Inflammatory macrophage (primary cell): ENCODE measurements around the gene CYGB.

Experiments used
- DNase-seq, 2 donors: peaks; one replicate each; pipeline ENCODE4 v3.0.0-alpha.2; 2020 to 2022

CYGB gene

GRCh38 chr17:76550712-76551615 lies 13.5 kb upstream of the CYGB start:
- peak; percentile 66 to 76 for DNase-seq

GRCh38 chr17:76549539-76549938 lies 12.0 kb upstream of the CYGB start:
- DNase-seq: no peak

DNA sequence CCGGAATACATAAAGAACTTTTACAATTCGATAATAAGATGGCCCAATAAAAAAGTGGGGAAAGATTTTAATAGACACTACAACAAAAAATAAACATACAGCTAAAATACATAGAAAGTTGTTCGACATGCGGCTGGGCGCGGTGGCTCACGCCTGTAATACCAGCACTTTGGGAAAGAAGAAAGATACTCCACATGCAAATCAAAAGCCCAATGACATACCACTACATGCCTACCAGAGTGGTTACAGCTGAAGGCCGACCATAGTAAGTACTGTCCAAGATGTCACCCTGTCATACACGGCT lies 11.7 kb upstream of the CYGB start:
- DNase-seq: no peak

DNA sequence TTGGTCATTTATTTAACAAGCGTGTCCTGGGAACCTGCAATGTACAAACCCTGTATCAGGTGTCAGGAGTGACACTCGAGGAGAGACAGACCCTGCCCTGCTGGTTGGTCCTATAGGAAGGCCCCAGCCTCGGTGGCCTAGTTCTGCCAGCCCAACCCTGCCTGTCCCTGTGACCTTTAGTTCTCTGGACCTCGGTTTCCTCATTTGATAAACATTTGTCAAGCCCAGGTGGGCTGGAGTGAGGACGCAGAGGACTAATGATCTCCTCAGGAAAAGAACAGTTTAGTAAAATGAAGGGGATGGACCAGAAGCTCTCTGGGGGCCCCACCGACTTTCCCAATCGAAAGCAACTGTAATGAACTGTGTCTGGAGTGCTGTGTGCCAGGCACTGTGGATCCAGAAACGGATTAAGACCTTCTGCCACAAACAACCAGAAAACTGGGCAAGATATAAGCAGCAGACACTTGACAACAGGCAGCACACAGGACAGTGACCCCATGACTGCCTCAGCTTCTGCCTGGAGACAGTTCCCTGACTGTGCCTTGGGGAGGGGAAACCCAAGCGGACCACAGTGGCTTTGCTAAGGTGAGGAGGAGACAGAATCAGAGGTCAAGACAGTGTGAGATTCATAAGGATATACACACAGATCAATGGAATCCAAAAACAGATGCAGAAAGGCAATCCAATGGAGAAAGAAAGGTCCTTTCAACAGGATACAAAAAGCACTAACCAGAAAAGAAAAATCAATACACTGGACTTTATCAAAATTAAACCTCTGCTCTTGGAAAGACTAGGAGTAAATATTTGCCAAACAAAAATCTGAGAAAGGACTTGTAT lies 11.1 kb upstream of the CYGB start:
- DNase-seq: no peak

DNA sequence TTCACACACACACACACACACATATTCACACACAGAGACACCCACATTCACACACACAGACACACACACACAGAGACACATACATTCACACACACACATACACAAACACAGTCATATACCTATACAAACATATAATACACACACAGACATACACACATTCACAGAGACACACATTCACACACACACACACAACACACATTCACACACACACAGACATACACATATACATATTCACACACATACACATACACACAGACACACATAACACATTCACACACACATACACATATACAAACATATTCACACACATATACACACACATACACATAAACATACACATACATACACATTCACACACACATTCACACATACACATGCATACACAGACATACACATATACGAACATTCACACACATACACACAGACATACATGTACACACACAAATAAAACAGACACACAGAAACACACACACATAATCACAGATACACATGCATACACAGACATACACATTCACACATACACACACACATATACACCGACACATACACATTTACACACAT lies 10.2 kb upstream of the CYGB start:
- no peak for DNase-seq

DNA sequence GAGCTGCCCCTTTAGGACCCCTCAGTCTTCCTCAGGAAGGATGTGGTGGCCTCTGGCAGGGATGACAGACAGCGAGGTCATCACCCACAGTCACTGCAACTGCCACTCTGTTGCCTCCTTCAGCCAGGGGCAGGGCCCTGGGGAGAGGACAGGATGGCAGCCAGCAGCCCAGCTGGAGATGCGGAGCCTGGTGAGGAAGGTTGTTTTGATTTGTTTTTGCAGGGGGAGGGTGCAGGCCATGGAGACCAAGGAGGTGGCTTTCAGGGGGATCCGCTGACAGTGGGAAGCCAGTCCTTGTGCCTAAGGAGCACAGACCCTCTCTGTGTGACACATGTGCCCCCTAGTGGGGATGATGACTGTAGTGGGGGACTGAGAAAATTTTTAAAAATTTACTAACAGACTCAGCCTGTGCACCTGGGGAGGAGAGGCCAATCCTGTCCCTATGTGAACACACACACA lies 9.7 kb upstream of the CYGB start:
- DNase-seq: peak; percentile 55 to 63

- no peak for DNase-seq
Measured at GRCh38 chr17:76546556-76547182, 9.2 kb upstream of the CYGB start.

DNA sequence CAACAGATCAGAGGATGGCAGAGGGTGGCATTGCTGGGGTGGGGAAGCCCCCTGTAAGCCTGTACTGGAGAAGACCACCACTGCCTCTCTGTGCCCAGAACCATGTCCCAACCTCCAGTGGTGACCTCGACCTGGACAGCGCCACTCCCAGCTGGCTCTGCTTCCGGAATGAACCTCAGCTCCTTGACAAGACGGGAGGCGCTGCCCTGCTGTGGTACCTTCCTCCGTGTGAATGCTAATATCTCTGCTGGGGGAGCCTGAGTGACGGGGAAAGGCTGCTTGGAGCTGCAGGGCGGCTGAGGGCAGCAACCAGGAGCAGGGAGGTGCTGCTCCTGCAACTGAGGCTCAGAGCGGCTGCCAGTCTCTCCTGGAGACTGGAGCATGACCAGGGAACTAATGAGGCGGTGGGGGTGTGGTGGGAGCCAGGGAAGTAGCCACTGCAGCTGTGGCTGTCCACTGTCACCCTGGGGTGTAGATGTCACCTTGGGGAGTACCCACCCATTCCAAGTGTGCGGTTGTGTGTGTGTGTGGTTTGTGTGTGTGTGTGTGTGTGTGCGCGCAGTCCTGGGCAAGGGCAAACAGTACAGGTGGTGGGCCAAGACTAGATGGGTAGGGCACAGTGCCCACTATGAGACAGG lies 8.5 kb upstream of the CYGB start:
- no peak for DNase-seq

DNA sequence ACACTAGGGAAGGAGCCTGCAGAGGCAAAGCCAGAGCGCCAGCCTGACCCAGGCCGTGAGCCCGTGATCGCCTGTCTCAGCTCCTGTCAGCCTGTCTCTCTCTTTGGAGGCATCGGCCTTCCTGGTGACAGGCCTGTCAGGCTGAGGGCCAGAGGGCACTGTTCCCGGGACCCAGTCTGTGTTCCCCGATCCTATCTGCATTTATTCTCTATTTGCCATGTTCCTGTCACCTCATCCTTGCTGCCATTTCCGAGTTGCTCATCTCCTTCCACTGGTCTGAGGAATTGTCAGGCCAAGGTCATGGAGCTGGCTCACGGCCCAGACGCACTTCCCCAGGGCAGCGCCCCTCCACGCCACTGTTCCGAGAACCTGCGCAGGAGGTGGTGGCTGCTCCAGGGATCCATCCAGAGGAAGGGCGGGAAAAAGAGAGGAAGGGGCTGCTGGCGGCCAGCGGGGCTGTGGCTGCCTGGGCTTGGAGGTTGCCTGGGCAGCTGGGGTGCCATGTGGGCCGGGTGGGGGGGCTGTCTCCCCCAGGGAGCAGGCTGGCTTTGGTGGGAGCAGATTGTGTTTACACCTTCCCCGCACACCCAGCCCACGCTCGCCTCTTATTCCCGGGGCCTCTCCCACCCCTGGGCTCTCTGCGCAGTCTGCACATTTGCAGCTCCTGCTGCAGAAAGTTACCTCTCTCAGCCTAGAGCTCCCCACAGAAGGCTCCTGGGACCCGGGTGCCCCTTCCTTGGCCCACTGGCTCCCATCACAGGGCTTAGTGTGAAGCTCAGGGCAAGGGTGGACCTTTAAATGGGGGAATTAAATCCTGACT lies 7.2 kb upstream of the CYGB start:
- DNase-seq: no peak

GRCh38 chr17:76543826-76544545 lies 6.5 kb upstream of the CYGB start:
- DNase-seq: no peak

GRCh38 chr17:76543482-76543825 lies 5.9 kb upstream of the CYGB start:
- DNase-seq: no peak

DNA sequence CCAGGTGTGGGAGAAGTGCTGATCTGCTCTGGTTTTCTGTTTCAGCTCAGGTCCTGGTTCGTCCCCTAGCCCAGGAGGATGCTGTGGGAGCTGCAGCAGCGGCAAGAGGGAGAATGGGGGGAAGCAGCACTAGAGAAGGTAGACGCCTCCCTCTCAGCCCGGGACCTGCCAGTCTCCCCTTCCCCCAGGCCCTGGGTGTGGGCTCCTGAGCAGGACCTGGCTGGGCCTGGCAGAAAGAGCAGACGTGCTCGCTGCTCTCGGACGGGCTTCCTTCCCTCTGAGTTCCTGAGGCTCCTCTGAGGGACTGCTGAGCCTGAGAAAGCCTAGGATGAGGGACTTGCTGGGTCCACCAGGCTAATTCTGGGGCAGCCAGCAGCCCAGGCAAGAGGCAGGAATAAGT lies 5.5 kb upstream of the CYGB start:
- DNase-seq: no peak

DNA sequence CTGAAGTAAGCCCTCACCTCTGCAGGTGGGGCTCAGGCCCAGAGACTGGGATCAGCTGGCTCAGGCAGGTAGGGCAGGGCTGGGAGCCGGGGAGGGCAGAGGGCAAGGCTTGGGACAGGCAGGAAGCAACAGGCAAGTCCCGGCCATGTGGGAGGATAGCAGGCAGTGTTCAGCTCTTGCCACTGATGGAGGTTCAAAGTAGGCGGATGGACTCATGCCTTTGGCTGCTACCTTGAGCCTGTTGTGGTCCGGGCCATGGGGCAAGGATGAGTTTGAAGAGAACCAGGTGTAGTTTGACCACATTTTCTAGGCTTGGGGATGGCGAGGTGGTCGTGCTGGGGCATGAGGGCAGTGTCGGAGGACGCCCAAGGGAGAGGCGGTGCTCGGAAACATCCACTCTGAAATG lies 5.1 kb upstream of the CYGB start:
- no peak for DNase-seq

- DNase-seq: no peak
Measured at GRCh38 chr17:76541739-76542454, 4.4 kb upstream of the CYGB start.

DNA sequence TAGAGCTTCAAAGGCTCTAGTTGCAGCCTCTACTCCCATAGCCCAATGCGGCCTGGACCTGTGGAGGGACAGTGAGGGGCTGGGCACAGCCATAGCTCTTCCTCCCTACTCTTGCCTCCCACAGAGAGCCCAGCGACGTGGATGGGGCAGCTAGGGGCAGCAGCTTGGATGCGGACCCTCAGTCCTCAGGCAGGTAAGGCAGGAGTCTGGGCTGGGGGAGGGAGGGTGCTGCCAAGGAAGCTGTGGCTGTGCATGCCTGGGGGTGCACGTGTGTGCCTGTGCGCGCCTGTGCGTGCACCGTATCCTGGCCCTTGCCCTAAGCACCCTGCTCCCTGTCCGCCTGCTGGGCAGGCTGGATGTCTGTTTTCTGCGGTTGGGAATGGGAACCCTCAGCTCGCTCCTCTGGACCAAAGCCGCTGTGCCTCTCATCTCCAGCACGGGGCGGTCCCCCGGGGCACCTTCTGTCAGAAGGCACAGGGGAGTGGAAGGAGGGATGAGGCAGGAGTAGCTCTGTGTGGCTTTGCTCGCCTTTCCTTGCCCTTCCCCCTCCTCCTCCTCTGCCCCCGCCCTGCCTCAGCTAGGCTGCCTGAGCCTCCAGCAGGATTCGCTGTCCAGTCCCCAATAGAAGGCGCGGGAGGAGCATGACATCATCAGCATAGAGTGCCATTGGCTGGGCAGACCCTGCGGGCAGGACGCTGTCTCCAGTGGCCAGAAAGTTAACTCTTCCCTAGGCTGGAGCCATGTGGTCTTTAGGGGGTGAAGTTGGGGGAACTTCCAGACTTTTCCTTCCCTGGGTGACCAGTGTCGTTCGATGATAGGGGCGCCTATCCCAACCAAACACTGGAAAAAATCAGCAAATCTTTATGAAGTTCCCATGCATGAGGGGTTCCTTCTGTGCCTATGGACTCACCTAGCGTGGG lies 3.1 kb upstream of the CYGB start:
- peak; percentile 87 to 88 for DNase-seq

DNA sequence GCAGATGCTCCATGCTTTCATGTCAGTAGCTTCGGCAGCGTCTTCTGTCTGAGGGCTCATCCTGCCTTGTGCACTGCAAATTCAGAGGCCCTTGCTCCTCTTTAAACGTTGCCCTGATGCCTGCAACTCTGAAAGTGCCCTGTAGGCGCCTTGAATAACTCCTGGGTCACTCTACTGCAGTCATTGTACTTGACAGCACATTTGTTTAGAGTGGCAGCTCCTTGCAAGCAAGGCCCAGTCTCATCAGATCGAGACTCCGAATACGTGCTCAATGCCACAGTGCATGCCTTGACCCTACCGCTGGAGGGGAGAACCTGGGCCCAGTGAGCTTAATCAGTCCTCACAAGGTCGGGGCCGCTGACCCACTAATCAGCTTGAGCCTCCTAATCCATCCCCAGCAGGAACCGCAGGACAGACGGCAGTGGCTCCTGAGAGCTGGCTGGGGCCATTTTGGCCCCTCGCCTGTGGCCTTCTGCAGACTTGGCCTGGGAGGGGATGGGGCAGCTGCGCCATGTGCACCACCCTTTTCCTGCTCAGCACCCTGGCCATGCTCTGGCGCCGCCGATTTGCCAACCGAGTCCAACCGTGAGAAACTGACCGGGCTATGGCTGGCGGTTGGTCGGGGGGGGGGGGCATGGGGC lies 2.2 kb upstream of the CYGB start, which contains the start of gene PRCD:
TSS of gene PRCD (plus strand) at position 414 of the 641 bp plus-strand sequence. CDS start at position 512, 98 bp downstream.
- no peak for DNase-seq

GRCh38 chr17:76538941-76539570 lies 1.5 kb upstream of the CYGB start:
- DNase-seq: no peak
